ENCODE measurements around the gene ANP32B. TPM values are rescaled to one million over a fixed set of nuclear protein-coding genes. Genes with fewer than 3 reads are reported as not detected.

Gene ANP32B
- total RNA-seq, 1 donor from 2014 or later = 305 TPM

DNA sequence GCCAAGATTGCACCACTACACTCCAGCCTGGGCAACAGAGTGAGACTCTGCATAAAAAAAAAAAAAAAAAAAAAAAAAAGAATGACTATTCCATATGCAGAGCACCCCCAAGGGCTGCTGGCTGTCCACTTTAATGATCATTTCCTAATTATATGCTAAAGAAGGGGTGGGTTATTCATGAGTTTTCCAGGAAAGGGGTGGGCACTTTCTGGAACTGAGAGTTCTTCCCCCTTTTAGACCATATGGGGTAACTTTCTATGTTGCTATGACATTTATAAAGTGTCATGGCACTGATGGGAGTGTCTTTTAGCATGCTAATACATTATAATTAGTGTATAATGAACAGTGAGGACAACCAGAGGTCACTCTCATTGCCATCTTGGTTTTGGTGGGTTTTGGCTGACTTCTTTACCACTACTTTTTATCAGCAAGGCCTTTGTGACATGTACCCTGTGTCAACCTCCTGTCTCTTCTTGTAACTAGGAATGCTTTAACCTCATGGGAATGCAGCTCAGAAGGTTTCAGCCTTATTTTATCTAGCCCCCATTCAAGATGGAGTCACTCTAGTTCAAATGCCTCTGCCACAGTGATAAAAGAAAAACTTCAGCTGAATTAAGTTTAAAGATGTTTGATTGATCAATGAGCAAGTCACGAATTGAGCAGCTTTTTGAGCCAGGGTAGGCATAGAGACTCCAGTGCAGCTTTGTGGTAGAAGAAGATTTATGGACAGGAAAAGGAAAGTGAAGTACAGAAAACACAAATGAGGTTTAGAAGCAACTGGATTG, 66.3 kb downstream of the ANP32B start:
- Mint-ChIP-seq H3K9me3 (peaks cover 3% of the 10 kb centered on the region), H3K4me3 (no peak overlapping the region), H3K27ac (peak overlapping the region; percentile 23), H3K27me3 (ENCODE audit: insufficient read depth) (no peaks in the 10 kb centered on the region), H3K36me3 (ENCODE audit: low read depth) (peaks cover 30% of the 10 kb centered on the region), H3K4me1 (ENCODE audit: low read depth) (peaks cover 62% of the 10 kb centered on the region)
- no peak for DNase-seq (ENCODE audit: low spot score)
- intact Hi-C loops (cut with micrococcal nuclease) = loop anchor here (5.0 kb wide), 1 partner anchor 352 kb away; the partner anchor contains the start of gene XPA

DNA sequence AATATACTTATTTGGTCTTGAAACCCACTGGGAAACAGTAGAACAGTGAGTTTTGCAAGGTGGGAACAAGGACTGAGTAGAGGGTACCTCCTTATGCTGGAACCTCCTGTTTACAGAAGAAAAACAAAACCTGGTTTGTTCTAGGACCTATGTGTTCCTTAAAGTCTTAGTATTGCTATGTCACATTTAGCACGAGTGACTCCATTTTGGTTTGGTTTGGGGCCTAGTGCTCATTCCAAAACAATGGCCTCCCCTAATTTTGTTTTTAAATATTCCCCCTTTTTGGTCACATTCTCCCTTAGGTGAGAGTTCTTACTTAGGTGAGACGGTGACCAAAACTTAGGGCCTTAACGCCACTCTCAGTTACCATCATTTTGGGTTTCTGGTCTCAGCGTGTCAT, 67.2 kb downstream of the ANP32B start:
- Mint-ChIP-seq H3K36me3 (ENCODE audit: low read depth) (peaks cover 26% of the 10 kb centered on the region), H3K4me1 (ENCODE audit: low read depth) (peaks cover 62% of the 10 kb centered on the region), H3K9me3 (peaks cover under 1% of the 10 kb centered on the region), H3K4me3 (no peak overlapping the region), H3K27me3 (ENCODE audit: insufficient read depth) (no peaks in the 10 kb centered on the region), H3K27ac (no peak overlapping the region)
- no peak for DNase-seq (ENCODE audit: low spot score)
- intact Hi-C loops (cut with micrococcal nuclease) = no loop called here

- H3K27me3 Mint-ChIP-seq (ENCODE audit: insufficient read depth) = no peaks in the 10 kb centered on the region
- DNase-seq (ENCODE audit: low spot score) = no peak
- H3K9me3 Mint-ChIP-seq = no peaks in the 10 kb centered on the region
- peaks cover 14% of the 10 kb centered on the region for H3K36me3 Mint-ChIP-seq (ENCODE audit: low read depth)
- no peak overlapping the region for H3K4me3 Mint-ChIP-seq
- peaks cover 46% of the 10 kb centered on the region for H3K4me1 Mint-ChIP-seq (ENCODE audit: low read depth)
- H3K27ac Mint-ChIP-seq = peak overlapping the region; percentile 7
- intact Hi-C loops (cut with micrococcal nuclease) = no loop called here
Observed at GRCh38 chr9:98054376-98054951, 71.3 kb downstream of the ANP32B start.

- Mint-ChIP-seq H3K9me3 (no peaks in the 10 kb centered on the region), H3K36me3 (ENCODE audit: low read depth) (peaks cover 18% of the 10 kb centered on the region), H3K27ac (peak within 1 kb of the TSS; percentile 97), H3K4me3 (peak within 1 kb of the TSS; percentile 98), H3K27me3 (ENCODE audit: insufficient read depth) (no peaks in the 10 kb centered on the region), H3K4me1 (ENCODE audit: low read depth) (peaks cover 33% of the 10 kb centered on the region)
- intact Hi-C loops (cut with micrococcal nuclease) = loop anchor here (1.0 kb wide), 6 partner anchors 11 to 199 kb away; partner anchors contain the start of genes ANP32B, TBC1D2 and TRMO
- DNase-seq (ENCODE audit: low spot score) = peak; percentile 90
Observed at GRCh38 chr9:98056269-98057137, 73.4 kb downstream of the ANP32B start, which contains the start of gene NANS. NANS (plus strand) TSS chr9:98056732; CDS start chr9:98056809, 77 bp downstream.

DNA sequence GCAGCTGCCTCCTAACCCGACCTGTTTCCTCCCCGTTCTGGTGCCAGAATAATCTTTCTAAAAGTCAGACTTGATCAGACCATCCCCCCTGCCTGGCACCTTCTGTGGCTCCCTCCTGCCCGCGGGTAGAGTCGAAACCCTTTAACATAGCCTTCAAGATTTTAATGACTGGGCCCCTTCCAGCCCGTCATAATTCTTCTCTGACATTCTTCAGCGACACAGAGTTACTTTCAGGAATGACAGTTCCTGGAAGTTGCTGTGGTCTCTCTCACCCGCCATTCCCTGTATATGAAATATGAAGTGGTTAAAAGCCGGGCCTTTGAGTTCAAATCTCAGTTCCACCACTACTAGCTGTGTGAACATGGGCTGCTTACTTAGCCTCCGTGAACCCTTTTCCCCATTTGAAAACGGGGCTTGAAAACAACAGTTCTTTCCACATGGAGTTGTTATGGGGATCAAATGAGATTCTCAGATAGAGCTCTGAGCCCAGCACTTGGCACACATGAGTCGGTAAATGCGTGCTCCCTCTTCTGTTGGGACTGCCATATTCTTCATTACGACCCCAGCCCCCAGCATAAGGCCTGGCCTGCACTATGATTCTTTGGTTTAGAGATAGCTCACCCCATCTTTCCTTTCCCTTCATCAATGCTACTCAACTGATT, 74.1 kb downstream of the ANP32B start:
- Mint-ChIP-seq H3K9me3 (no peaks in the 10 kb centered on the region), H3K27me3 (ENCODE audit: insufficient read depth) (no peaks in the 10 kb centered on the region), H3K27ac (peak overlapping the region; percentile 97), H3K4me3 (peak overlapping the region; percentile 98), H3K36me3 (ENCODE audit: low read depth) (peaks cover 20% of the 10 kb centered on the region), H3K4me1 (ENCODE audit: low read depth) (peaks cover 26% of the 10 kb centered on the region)
- intact Hi-C loops (cut with micrococcal nuclease) = loop anchor here (1.0 kb wide), 1 partner anchor 17 kb away; no protein-coding TSS in a partner anchor
- no peak for DNase-seq (ENCODE audit: low spot score)

DNA sequence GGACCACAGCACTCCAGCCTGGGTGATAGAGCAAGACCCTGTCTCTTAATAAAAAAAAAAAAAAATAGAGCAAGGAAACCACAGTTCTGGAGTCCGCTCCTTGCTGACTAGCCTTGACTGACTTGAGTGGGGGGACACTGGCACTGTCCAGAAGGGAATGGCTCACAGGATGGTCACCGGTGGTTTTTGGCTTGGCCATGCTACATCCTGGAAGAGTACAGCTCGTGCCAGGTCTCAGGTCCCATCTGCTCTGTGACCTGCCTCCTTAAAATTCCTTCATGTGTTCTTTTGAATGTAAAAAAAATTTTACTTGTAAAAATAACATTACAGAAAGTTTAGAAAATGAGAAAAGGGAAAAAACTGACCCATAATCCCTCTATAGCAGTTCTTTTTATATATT, 79.0 kb downstream of the ANP32B start:
- peaks cover 35% of the 10 kb centered on the region for H3K36me3 Mint-ChIP-seq (ENCODE audit: low read depth)
- H3K27me3 Mint-ChIP-seq (ENCODE audit: insufficient read depth) = no peaks in the 10 kb centered on the region
- H3K4me3 Mint-ChIP-seq = no peak overlapping the region
- peaks cover 8% of the 10 kb centered on the region for H3K4me1 Mint-ChIP-seq (ENCODE audit: low read depth)
- H3K27ac Mint-ChIP-seq = no peak overlapping the region
- DNase-seq (ENCODE audit: low spot score) = no peak
- intact Hi-C loops (cut with micrococcal nuclease) = no loop called here
- no peaks in the 10 kb centered on the region for H3K9me3 Mint-ChIP-seq

DNA sequence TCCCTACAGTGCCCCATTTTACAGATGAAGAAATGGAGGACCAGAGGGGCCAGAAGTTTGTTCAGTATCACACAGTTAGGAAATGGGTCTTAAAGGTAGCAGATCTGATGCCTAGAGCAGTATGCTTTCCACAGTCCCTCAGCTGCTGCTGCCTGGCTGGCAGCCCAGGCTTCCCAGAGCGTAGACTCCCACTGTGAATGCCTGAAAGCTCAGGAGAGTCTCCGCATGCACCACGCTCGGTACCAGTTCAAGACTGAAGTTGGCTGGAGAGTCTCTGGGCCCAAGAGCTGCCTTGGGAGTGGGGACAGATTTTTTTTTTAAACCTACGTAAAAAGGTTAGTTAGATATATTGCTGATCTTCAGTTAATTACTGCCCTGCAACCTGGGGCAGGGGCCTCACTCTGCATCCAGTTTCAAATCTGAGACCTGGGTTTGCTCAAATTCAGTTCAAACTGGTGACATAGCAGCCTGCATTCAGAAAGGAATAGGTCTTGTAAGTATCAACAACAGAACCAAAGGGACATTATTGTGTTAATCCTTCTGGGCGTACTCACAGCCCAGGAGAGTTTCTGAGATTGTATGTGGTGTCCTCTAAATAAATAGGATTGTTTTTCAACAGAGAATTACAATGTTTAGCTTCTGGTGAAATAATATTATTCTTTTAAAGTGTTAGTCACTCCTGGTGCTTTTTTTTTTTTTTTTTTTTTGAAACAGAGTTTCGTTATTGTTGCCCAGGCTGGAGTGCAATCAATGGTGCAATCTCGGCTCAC, 81.7 kb downstream of the ANP32B start:
- Mint-ChIP-seq H3K4me1 (ENCODE audit: low read depth) (peaks cover 6% of the 10 kb centered on the region), H3K27me3 (ENCODE audit: insufficient read depth) (no peaks in the 10 kb centered on the region), H3K4me3 (no peak overlapping the region), H3K9me3 (no peaks in the 10 kb centered on the region), H3K27ac (no peak overlapping the region), H3K36me3 (ENCODE audit: low read depth) (peaks cover 35% of the 10 kb centered on the region)
- DNase-seq (ENCODE audit: low spot score) = no peak
- intact Hi-C loops (cut with micrococcal nuclease) = no loop called here

Other genes with a start within 250 kb of the ANP32B start
- gene FOXE1, start 130.1 kb upstream of the ANP32B start, total RNA-seq = 0.05 TPM in 1 of 2 replicates, not detected in the other
- gene TRMO, start 60.8 kb upstream of the ANP32B start, total RNA-seq = 13.1 and 14.5 TPM in 2 replicates
- 0.24 and 0.31 TPM in 2 replicates for gene HEMGN, start 45.2 kb upstream of the ANP32B start, total RNA-seq
- gene NANS, start 73.4 kb downstream of the ANP32B start, total RNA-seq = 54.4 and 55.5 TPM in 2 replicates
- 41.7 and 42.0 TPM in 2 replicates for gene TRIM14, start 135.9 kb downstream of the ANP32B start, total RNA-seq
- 1.3 TPM in 2 replicates for gene CORO2A, start 209.3 kb downstream of the ANP32B start, total RNA-seq